Activated CD8-positive, alpha-beta memory T cell treated with anti-CD3 and anti-CD28 coated beads for 24 hours (primary cell): Measurements from ENCODE around the gene RFLNA.
"Not testable (repeated sequence)": the region's sequence is repeated elsewhere in the genome, so short reads cannot be mapped to it uniquely, and the experiment has no call there.

ENCODE experiments used
- DNase-seq: peaks from one replicate; pipeline ENCODE4 v3.0.0-alpha.2; 2020

RFLNA gene

DNA sequence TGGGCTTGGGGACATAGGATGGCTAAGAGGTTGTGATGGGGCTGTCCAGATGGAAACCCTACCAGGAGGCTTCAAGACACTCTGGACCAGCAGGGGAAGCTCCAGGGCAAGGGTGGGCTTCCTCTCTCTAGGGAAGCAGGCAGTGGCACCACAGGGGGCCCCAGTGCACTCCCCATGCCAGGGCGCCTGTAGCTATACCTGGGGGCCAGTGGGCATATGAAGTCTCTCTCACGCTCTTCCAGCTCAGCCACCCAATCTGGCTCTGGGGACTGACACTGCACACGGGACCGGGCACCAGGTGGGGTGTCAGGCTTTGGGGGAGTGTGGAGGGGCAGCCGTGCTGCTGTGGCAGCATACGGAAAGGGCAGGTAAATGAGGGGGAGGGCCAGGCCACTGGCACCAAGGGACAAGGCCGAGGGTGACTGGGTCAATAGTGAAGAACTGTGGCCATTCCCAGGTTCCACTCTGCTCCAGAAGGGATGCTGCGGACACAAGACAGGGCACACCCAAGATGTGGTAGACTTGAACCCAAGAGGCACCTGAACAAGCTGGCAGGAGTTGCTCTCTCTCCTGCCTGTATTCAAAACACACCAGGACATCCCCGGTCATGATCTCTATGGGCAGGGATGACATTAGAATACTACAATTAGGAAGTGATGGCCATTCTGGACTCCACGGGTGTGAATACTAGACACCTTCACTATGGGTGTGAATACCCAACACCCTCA lies 27.5 kb downstream of the RFLNA start:
- no peak for DNase-seq

GRCh38 chr12:124322999-124323328 lies 28.1 kb downstream of the RFLNA start:
- not testable (repeated sequence) for DNase-seq

DNA sequence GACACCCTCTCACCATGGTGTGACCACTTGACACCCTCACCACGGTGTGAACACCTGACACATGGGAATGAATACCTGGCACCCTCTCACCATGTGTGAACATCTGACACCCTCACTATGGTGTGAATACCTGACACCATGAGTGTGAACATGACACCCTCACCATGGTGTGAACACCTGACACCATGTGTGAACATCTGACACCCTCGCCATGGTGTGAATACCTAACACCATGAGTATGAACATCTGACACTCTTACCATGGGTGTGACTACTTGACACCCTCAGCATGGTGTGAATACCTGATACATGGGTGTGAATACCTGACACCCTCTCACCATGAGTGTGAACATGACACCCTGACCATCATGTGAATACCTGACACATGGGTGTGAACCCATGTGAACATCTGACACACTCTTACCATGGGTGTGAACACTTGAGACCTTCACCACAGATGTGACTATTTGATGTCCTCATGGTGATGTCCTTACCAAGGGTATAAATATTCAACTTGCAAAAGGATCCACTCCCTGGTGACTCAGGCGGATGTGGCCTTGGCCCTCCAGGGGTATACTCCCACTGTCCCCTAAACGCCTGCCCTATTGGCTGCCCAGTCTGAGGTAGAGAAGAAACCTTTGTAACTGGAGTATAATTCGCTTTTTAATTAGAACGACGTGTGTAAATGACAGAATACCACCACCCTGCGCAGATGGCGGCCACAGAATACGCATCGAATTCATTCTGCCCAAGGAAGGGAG lies 29.1 kb downstream of the RFLNA start:
- no peak for DNase-seq

DNA sequence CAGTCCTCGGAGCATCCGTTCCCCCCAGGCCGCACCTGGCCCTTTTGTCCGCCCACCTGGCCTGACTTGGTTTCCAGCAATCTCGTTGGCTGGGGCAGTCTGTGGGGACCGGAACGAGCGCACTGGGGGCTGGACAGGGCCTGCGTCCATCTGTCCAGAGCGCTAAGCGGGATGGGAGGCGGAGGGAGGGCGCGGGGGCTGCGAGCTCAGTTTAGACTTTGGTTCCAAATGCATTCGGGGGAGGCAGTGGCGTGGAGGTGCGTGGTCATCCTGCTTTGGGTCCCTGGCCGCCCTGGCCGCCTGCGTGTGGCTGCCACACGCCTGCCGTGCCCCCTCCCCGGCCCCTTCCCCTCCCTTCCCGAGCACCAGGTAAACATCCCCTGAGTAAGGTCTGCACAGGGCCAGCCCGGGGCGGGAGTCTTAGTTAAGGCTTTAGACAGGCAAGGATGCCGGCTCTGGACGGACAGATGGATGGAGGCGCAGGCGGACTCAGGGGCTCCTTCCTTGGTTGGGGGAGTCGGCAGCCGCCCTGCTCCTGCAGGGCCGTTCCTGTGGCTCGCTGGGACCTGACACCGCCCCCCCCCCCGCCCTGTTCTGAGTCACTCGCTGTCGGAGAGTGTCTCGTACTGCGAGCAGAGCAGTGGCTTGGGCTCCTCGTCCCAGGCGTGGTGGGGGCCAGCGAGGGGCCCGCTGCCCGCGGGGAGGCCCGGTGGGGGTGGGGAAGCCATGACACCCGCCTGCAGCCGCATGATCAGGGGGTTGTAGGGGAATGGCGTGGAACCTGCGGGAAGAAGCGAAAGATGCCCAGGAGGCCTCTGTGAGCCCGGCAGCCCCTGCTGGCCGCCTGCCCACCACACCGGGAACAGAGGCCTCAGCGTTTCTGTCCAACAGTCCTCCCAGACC lies 30.2 kb downstream of the RFLNA start:
- no peak for DNase-seq

- DNase-seq: no peak
These were observed 31.2 kb downstream of the RFLNA start for GRCh38 chr12:124326104-124326503.

GRCh38 chr12:124326871-124327270 lies 32.0 kb downstream of the RFLNA start:
- DNase-seq: no peak

DNA sequence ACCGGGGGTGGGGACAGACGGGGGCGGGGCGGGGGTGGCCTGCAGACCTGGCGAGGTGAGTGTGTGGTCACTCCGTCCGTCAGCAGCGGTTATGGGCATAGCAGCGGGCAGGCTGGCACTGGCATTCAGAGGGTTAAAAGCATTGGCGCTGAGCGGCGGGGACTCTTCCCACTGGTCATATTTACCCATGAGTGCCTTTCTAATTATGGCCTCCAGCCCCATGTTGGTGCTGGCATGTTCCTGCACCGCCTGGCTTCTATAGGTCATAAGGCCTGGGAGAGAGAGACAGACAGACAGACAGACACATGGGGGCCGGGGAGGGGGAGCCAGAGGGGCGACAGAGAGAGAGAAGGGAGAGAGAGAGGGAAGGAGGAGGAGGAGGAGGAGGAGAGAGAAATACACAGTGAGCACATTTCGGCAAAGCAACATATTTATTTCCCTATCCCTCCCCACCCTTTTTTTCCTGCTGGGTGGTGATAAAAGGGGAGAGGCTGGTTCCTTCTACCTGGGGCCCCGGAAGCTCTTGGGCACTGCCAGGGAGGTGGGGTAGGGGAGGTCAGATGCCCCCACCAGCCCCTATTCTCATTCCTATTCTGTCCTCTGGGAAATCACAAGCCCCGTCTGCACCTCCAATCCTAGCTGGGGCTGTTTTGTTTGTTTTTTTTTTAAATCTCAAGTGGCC lies 32.6 kb downstream of the RFLNA start:
- no peak for DNase-seq

- DNase-seq: no peak
These were observed 33.2 kb downstream of the RFLNA start for GRCh38 chr12:124328116-124328515.

- DNase-seq: no peak
These were observed 33.7 kb downstream of the RFLNA start for GRCh38 chr12:124328636-124329035.

GRCh38 chr12:124332058-124332672 lies 37.3 kb downstream of the RFLNA start:
- no peak for DNase-seq

GRCh38 chr12:124332900-124333299 lies 38.0 kb downstream of the RFLNA start:
- no peak for DNase-seq

GRCh38 chr12:124333724-124334123 lies 38.8 kb downstream of the RFLNA start:
- DNase-seq: no peak

GRCh38 chr12:124334266-124334665 lies 39.4 kb downstream of the RFLNA start:
- DNase-seq: no peak

DNA sequence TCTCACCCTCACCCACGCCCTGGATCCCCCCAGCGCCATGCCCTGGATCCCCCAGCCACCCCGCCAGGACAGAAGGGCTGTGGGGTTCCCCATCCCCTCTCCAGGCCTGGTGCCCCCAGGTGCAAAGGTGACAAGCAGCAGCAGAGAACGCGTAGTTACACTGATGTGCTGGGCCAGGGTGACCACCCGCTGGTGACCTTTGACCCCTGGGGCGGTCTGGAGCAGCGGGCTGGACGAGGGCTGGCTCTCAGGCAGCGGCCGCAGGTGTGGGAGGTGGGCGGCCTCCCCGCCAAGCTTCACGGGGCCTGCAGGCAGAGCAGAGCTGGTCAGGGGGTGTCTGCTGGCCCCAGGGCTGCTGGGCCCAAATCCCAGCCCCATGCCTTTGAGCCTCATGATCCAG lies 40.1 kb downstream of the RFLNA start:
- no peak for DNase-seq

GRCh38 chr12:124335426-124336183 lies 40.7 kb downstream of the RFLNA start:
- no peak for DNase-seq

- DNase-seq: no peak
These were observed 41.2 kb downstream of the RFLNA start for GRCh38 chr12:124336184-124336437.

- no peak for DNase-seq
These were observed 42.0 kb downstream of the RFLNA start for GRCh38 chr12:124336742-124337520.

GRCh38 chr12:124337622-124338021 lies 42.7 kb downstream of the RFLNA start:
- DNase-seq: no peak

DNA sequence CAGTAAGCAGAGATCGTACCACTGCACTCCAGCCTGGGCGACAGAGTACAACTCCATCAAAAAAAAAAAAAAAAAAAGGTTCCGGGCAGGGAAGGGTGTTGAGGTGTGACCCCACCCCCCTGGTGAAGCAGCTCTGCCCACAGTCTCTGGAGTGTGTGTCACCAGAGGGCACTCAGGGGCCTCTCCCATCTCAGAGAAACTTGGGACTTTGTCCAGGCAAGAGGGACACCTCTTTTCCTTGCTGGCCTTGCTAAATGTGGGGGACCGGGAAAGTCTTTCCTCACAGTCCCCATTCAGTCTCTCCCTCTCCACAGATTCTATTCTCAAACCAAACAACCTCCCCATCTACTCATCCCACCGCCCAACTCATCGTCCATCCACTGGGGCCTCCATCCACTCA lies 43.6 kb downstream of the RFLNA start:
- DNase-seq: no peak

DNA sequence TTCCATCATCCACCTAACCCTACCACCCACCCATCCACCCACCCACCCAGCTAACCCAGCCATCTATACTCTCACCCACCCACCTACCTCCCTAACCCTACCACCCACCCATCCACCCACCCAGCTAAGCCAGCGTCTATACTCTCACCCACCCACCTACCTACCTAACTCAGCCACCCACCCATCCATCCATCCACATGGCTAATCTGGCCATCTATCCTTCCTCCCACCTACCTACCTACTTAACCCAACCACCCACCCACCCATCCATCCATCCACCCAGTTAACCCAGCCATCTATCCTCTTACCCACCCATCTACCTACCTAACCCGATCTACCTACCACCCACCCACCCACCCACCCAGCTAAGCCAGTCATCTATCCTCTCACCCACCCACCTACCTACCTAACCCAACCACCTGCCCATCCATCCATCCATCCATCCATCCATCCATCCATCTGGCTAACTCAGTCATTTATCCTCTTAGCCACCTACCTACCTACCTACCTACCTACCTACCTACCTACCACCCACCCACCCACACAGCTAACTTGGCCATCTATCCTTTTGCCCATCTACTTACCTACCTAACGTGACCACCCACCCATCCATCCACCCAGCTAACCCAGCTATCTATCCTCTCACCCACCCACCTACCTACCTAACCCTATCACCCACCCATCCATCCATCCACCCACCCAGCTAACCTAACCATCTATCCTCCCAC lies 44.1 kb downstream of the RFLNA start:
- DNase-seq: no peak
